ENCODE results near the gene TTLL1.
"Not testable (repeated sequence)": the region's sequence is repeated elsewhere in the genome, so short reads cannot be mapped to it uniquely, and the experiment has no call there.

TTLL1 gene

DNA sequence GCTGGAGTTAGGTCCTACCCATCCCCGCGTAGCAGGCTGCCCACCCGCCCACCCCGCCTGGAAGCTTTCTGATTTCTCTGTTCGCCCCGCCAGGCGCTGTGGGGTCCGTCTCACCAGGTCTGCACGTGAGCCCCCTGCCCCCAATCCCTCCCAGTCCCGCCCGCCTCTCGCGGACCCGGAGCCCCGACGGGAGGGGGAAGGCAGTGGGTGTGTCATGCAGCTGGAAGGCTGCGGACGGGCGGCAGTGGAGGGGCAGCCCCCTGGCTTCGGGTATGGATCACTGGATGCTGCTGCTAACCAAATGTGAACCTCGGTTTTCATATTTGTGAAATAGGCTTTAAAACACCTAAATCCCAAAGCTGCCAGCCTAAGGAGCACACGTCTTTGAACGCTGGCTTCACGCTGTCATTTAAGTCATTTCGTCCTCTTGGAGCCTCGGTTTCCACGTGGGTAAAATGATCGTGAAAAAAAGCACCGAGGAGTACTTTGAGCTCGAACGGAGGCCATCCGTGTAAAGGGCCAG is 20.8 kb upstream of the TTLL1 start:
- no peak for DNase-seq

- DNase-seq = no peak
These were observed 20.3 kb upstream of the TTLL1 start for GRCh38 chr22:43109511-43109910.

DNA sequence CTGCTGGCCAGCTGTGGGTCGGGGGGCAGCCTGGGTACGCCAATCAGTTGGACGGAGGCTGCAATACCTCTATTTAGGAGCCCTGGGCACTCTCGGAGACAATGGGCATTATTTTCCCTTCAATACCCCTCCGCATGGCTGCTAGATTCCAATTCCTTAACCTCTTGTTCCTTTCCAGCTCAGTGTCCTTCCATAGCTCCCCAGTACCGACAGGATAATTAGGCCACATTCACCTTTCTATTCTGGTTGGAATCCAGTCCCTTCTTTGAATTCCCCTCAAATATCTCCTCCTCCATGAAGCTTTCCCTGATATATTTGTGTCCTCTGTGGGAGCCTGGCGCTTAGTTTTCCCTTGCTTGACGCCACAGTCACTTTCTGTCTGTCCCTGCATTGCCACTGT is 17.1 kb upstream of the TTLL1 start:
- DNase-seq = no peak

GRCh38 chr22:43104950-43105349 is 15.8 kb upstream of the TTLL1 start:
- not testable (repeated sequence) for DNase-seq

- peak; percentile 15 for DNase-seq
These were observed 14.9 kb upstream of the TTLL1 start for GRCh38 chr22:43104056-43104625.

DNA sequence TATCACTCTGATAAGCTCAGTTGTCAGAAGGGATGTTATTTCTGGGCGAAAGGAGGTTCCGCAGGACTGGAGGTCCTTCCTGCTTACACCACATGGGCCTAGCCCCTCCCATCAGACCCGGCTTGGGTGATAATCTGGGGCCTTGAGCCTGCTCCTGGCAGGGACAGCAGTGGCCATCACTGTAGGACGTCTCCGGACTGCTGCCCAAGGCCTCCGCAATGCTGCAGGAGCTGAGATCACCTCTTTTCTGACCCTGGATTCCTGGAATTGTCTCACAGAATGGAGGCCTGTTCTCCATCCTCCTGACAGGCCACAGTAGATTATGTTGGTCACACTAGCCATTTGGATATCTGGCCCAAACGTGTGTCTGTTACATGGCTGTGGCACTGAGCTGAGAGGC is 12.1 kb upstream of the TTLL1 start:
- no peak for DNase-seq

GRCh38 chr22:43100225-43100624 is 11.0 kb upstream of the TTLL1 start:
- no peak for DNase-seq

DNA sequence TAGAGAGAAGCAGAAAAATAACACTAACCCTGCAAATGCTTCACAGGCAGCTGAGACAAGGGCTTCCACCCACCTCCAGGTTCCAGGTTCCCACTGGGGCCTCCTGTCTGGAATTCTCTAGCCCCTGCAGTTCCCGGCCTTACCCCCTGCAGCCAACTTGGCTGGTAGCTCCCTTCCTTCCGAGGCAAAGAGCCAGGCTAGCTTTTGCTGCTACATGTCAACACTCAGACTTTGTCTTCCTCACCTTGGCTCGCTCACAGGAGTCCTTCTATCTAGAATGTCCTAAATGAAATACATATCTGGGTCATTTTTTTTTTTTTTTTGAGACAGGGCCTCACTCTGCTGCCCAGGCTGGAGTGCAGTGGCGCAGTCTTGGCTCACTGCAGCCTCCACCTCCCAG is 9.9 kb upstream of the TTLL1 start:
- no peak for DNase-seq

DNA sequence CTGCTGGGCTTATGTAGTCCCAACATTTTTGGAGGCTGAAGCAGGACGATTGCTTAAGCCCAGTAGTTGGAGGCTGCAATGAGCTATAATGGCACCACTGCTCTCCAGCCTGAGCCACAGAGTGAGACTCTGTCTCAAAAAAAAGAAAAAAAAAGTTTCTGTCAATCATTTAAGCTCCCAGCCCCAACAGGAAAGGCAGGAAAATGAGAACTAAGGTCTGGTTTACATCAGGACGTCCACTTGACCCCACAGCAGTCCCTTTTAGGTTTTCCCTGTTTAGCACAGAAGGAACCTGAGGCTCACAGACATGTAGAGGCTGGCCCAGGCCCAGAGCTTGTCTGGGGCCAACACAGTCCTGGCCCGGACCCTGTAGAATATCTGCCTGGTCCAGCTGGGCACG is 9.2 kb upstream of the TTLL1 start:
- no peak for DNase-seq

DNA sequence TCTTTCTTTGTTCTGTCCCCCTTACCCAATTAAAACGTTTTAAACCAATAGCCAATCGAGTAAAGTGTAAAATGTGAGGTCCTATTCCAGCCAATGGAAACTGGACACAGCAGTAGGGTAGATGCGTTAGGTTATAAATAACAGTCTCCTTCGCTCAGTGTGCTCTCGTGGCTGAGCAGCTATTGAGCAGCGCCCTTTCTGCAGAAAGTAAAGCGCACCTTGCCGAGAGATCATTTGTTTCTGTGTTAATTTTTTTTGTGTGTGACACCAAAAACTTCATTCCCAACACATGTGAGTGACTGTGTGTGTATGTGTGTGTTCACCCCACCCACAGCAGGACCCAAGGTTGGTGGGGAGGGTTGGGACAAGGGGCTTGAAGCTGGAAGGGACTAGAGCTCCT is 7.2 kb upstream of the TTLL1 start:
- DNase-seq = no peak

DNA sequence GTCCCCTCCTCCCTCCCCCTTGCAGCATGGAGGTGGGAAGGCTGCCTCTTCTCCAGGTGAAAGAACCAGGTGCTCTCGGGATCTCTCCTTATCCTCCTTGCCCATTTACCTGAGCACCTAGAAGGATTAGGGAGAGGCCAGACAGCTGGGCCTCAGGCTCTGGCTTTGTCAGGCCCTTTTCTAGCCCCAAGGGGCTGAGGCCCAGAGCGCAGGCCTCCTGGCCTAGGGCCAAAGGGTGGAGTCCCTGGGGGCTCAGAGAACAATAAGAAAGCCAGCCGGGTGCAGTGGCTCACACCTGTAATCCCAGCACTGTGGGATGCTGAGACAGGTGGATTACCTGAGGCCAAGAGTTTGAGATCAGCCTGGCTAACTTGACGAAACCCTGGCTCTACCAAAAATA is 5.4 kb upstream of the TTLL1 start:
- no peak for DNase-seq

DNA sequence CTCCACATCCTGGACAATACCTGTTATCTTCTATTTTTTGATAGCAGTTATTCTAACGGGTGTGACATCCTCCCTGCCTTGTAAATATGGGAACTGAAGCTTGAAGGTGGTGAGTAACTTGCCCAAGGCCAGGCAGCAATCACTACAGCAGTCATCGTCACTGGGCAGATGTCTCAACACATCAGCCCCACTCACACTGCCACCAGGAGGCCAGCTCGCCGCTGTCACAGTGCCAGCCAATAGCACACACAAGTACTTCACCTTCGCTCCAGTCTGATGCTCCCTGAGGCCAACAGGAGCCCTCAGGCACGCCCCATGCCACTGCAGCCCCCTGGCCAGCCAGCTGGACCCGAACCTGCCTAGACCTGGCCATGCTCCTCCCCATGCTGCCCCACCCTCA is 4.9 kb upstream of the TTLL1 start:
- no peak for DNase-seq

DNA sequence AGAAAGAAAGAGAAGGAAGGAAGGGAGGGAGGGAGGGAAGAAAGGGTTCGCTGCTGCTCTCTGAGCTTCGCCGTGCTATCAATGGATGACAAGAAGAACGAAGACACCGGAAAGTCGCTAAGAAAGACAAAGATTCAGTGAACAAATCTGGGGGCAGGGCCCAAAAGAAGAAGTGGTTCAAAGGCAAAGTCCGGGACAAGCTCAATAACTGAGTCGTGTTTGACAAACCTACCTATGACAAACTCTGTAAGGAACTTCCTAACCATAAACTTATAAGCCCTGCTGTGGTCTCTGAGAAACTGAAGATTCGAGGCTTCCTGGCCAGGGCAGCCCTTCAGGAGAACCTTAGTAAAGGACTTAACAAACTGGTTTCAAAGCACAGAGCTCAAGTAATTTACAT is 2.9 kb upstream of the TTLL1 start:
- DNase-seq = no peak

DNA sequence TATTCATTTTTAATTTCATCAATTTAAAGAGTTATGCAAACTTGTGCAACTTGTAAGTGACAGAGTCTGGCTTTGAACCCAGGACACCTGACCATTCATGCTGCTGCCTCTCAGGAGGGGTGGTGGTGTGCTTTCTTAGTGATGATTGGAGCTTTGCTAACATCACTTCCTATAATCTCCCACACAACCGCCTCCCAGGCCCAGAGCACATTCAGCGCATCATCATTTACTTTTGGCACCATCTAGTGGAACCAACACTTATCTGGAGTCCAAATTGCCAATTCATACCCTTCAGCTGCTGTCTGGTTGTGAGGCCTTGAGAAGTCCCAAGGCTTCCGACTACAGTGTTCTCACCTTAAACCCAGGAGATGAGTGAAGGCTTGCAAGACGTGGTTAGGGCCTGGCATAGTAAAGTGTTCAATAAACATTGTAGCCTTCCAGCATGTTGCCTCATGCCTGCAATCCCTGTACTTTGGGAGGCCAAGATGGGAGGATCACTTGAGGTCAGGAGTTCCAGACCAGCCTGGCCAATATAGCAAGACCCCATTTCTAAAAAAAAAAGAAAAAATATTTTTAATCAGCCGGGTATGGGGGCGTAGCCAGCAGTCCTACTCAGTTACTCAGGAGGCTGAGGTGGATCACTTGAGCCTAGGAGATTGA is 1.1 kb upstream of the TTLL1 start:
- peak; percentile 15 for DNase-seq

DNA sequence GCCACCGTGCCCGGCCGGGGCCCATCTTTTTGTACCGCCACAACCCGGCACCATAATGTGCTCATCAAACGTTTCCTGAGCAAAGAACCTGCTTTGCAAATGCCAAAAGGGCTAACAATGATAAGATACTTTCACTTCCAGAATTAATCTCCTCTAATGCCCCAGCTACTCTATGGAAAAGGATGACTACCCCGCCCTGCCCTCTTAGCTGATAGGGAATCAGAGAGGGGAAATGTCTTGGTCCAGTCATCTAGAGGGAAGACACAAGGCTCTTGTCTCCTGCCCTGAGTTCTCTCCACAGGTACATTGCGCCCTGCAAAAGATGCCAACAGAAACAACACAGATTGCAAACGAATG is 586 bp downstream of the TTLL1 start:
- DNase-seq = no peak

DNA sequence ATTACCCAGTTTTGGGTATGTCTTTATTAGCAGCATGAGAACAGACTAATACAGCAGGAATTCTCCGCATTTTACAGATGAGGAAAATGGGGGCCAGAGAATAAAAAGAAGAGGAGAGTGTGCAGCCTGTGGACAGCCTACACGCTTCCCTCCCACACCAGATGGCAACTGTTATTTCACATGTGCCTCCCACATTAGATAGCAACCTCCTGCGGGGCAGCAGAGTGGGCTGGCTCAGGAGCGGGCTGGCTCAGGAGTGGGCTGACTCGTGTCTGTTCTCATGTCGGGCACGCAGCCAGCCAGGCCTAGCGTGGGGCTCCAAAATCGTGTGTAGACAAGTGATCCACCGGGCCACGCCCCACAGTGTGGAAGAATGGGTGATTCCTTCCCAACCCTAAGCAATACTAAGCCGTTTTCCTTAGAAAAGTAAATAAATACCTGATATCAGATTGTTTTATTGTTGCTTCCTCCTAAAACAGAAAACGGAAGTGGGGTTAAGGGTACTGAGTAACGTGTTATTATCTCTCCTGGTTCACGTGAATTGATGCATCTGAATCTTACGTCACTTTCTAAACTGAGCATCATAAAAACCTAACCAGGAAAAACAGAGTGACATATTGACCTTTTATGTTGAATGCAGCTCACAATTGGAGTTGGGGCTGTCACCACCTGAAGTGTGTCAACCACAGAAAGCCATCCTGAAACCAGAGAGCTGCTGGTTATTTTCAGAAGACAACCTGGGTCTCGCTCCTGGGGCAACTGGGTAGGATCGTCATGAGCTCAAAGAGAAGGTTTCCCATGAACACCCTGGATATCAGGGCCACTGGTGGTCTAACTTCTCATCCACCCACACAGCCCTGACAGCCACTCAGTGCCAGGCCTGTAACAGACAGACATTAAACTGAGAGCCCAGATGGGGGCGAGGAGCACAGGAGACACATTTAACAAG is 3.3 kb downstream of the TTLL1 start:
- DNase-seq = no peak

DNA sequence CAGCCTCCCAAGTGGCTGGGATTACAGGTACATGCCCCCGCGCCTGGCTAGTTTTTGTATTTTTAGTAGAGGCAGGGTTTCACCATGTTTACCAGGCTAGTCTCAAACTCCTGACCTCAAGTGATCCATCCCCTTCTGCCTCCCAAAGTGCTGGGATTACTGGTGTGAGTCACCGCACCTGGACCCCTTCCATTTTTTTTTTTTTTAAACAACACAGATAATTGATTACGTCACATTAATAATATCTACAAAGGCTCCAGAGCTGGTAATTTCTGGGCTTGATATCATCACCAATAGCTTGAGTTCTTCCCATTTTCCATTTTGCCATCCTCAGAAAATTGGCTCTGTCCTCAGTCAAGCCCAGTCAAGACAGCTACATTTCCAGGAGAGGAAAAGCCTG is 7.2 kb downstream of the TTLL1 start:
- no peak for DNase-seq

- DNase-seq = no peak
These were observed 8.6 kb downstream of the TTLL1 start for GRCh38 chr22:43080616-43081015.

DNA sequence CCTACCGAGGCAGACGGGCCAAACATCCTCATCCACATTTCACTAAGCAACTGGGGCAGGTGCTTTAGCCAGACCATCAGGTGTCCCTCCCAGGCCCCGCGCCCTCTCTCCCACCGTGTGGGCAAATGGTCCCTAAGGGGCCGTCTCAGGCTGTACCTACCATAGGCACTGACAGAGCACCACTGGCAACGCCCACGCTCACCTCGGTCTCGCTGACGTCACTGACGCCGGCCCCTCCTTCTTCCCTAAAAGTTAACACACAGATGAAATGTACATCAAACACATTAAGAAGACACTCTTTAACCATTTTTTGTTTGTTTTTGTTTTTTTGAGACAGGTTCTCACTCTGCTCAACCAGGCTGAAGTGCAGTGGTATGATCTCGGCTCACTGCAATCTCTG is 9.4 kb downstream of the TTLL1 start:
- DNase-seq = no peak

- no peak for DNase-seq
These were observed 10.7 kb downstream of the TTLL1 start for GRCh38 chr22:43078522-43078921.

DNA sequence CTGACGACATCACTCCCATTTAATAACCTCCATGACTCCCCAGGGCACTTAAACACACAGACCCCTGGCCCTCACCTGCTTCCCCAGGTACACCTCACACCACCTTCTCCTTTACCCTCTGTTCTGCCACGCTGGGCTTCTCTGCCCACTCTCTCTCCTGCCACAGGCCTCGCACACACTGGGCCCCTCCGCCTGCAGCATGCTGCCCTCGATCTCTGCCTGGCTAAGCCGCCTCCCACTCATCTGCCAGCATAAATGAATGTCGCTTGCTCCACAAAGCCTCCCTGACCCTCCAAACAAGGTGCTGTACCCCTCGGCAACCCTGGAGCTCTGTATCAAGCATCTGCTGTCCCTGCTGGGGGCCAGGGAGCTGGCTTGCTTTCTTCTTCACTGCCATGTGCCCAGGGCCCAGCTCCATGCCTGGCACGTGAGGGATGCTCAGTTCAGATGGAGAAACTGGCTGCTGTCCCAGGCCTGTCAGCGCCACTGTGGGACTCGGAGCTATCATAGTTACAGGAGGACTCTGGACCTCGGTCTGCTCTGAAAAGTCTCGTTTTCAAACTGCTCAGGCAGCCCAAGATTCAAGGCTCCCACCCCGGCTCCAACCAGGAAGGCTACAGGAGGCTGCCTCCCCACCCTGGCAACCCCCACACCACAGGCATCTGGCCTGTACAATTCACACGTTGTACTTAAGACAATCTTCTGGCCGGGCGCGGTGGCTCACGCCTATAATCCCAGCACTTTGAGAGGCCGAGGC is 11.9 kb downstream of the TTLL1 start:
- no peak for DNase-seq

DNA sequence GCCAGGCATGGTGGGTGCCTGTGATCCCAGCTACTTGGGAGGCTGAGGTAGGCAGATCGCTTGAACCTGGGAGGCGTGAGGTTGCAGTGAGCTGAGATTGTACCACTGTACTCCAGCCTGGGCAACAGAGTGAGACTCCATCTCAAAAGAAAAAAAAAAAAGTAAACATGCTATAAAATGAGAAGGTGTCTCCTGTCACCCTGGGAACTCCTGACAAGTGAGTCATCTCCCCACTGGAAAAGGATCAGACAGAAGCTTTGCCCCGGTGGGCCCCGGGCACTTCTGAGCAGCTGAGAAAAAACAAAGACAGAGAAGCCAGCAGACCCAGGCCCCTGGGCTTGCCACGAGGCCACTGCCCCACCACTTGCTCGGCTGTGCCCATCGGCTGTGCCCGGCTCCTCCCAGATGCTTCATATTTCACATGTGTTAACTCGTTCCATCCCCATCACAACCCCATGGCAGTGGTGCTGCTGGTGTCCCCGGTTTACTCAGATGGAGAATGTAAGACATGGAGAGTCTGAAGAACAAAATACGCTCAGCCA is 22.3 kb downstream of the TTLL1 start:
- DNase-seq = no peak

GRCh38 chr22:43066134-43066533 is 23.1 kb downstream of the TTLL1 start:
- DNase-seq = no peak

Measured in activated CD4-positive, alpha-beta T cell treated with anti-CD3 and anti-CD28 coated beads, Interleukin-2, amount 50 U/mL, for 1 hour (primary cell).